ENCODE measurements around the gene PTPN11. TPM values are rescaled to one million over a fixed set of nuclear protein-coding genes. Genes with fewer than 3 reads are reported as not detected.
"Not testable (repeated sequence)": the region's sequence is repeated elsewhere in the genome, so short reads cannot be mapped to it uniquely, and the experiment has no call there.

PTPN11 gene
- total and polyA plus RNA-seq, 3 experiments from 2014 or later = 80.2 to 171 (median 163) TPM

GRCh38 chr12:112415457-112415856, 3.3 kb upstream of the PTPN11 start:
- H3K27me3 ChIP-seq (ENCODE audit: insufficient read depth, low read length, poor library complexity, severe bottlenecking); POLR2A ChIA-PET; DNase-seq; H3K4me3 Mint-ChIP-seq; H3K9me3 Mint-ChIP-seq; H3K27me3 Mint-ChIP-seq; H3K4me3 ChIP-seq (ENCODE audit: low read length); CTCF ChIA-PET; H3K9me3 ChIP-seq (ENCODE audit: low read length); H3K36me3 ChIP-seq (ENCODE audit: insufficient read depth, low read length); H3K27ac ChIP-seq (ENCODE audit: low read depth, low read length): not testable (repeated sequence)
- Mint-ChIP-seq H3K27ac (peak overlapping the region in 1 of 8 donors; percentile 36), H3K36me3 (peaks cover 0 to 11% (median 0%) of the 10 kb centered on the region in 3 donors), H3K4me1 (peaks cover 17 to 31% (median 21%) of the 10 kb centered on the region in 3 donors)
- peaks cover 15% of the 10 kb centered on the region for H3K4me1 ChIP-seq (ENCODE audit: insufficient read depth, low read length)

GRCh38 chr12:112418273-112418607, 507 bp upstream of the PTPN11 start:
- Histone ChIP-seq H3K27me3 (ENCODE audit: insufficient read depth, low read length, poor library complexity, severe bottlenecking) (no peaks in the 10 kb centered on the region), H3K4me1 (ENCODE audit: insufficient read depth, low read length) (peaks cover 26% of the 10 kb centered on the region), H3K4me3 (ENCODE audit: low read length) (peak overlapping the region; percentile 100), H3K36me3 (ENCODE audit: insufficient read depth, low read length) (no peaks in the 10 kb centered on the region), H3K27ac (ENCODE audit: low read depth, low read length) (peak overlapping the region; percentile 96), H3K9me3 (ENCODE audit: low read length) (no peaks in the 10 kb centered on the region)
- peaks cover 0 to 14% (median 0%) of the 10 kb centered on the region in 3 donors for H3K36me3 Mint-ChIP-seq
- no peak for DNase-seq
- POLR2A ChIA-PET = interaction anchor here (0.7 kb wide), 1 partner anchor 405 kb away, joined by 3 read pairs; the partner anchor contains the start of genes ERP29 and TMEM116
- peaks cover 36 to 48% (median 42%) of the 10 kb centered on the region in 3 donors for H3K4me1 Mint-ChIP-seq
- peak overlapping the region; percentile 95 to 99 (median 99) for H3K27ac Mint-ChIP-seq
- H3K9me3 Mint-ChIP-seq = no peaks in the 10 kb centered on the region
- CTCF ChIA-PET = interaction anchor here (0.8 to 1.1 kb wide), 2 partner anchors 11 to 17 kb away, joined by 3 read pairs; no protein-coding TSS in a partner anchor
- H3K4me3 Mint-ChIP-seq = peak overlapping the region; percentile 94 to 99 (median 97)
- H3K27me3 Mint-ChIP-seq = peaks cover 0 to 2% of the 10 kb centered on the region in 2 donors

GRCh38 chr12:112419297-112420133, 768 bp downstream of the PTPN11 start:
- Histone ChIP-seq H3K27me3 (ENCODE audit: insufficient read depth, low read length, poor library complexity, severe bottlenecking) (no peaks in the 10 kb centered on the region), H3K4me3 (ENCODE audit: low read length) (peak overlapping the region; percentile 100), H3K9me3 (ENCODE audit: low read length) (no peaks in the 10 kb centered on the region), H3K27ac (ENCODE audit: low read depth, low read length) (peak overlapping the region; percentile 96), H3K36me3 (ENCODE audit: insufficient read depth, low read length) (no peaks in the 10 kb centered on the region), H3K4me1 (ENCODE audit: insufficient read depth, low read length) (peaks cover 26% of the 10 kb centered on the region)
- Mint-ChIP-seq H3K27ac (peak overlapping the region; percentile 92 to 99 (median 96)), H3K4me3 (peak overlapping the region; percentile 91 to 98 (median 94)), H3K36me3 (peaks cover 0 to 18% (median 0%) of the 10 kb centered on the region in 3 donors), H3K27me3 (peaks cover 0 to 2% of the 10 kb centered on the region in 2 donors), H3K4me1 (peaks cover 43 to 59% (median 52%) of the 10 kb centered on the region in 3 donors), H3K9me3 (no peaks in the 10 kb centered on the region)
- ChIA-PET CTCF (no interaction called here), POLR2A (no interaction called here)
- peak in 1 of 5 donors; percentile 71 for DNase-seq

GRCh38 chr12:112420740-112421139, 2.0 kb downstream of the PTPN11 start:
- no peaks in the 10 kb centered on the region for H3K27me3 ChIP-seq (ENCODE audit: insufficient read depth, low read length, poor library complexity, severe bottlenecking)
- H3K9me3 Mint-ChIP-seq = no peaks in the 10 kb centered on the region
- no peak for DNase-seq
- peaks cover 48 to 70% (median 62%) of the 10 kb centered on the region in 3 donors for H3K4me1 Mint-ChIP-seq
- peak overlapping the region; percentile 72 to 98 (median 93) for H3K4me3 Mint-ChIP-seq
- H3K27ac ChIP-seq (ENCODE audit: low read depth, low read length) = no peak overlapping the region
- no peaks in the 10 kb centered on the region for H3K9me3 ChIP-seq (ENCODE audit: low read length)
- peaks cover 0 to 19% (median 0%) of the 10 kb centered on the region in 3 donors for H3K36me3 Mint-ChIP-seq
- peaks cover 26% of the 10 kb centered on the region for H3K4me1 ChIP-seq (ENCODE audit: insufficient read depth, low read length)
- ChIA-PET POLR2A (no interaction called here), CTCF (no interaction called here)
- no peak overlapping the region for H3K4me3 ChIP-seq (ENCODE audit: low read length)
- peaks cover 0 to 2% of the 10 kb centered on the region in 2 donors for H3K27me3 Mint-ChIP-seq
- H3K36me3 ChIP-seq (ENCODE audit: insufficient read depth, low read length) = no peaks in the 10 kb centered on the region
- peak overlapping the region in 7 of 8 donors; percentile 28 to 99 (median 55) for H3K27ac Mint-ChIP-seq

- Histone ChIP-seq H3K27ac (ENCODE audit: low read depth, low read length) (no peak overlapping the region), H3K27me3 (ENCODE audit: insufficient read depth, low read length, poor library complexity, severe bottlenecking) (no peaks in the 10 kb centered on the region), H3K4me1 (ENCODE audit: insufficient read depth, low read length) (peaks cover 26% of the 10 kb centered on the region), H3K9me3 (ENCODE audit: low read length) (no peaks in the 10 kb centered on the region), H3K36me3 (ENCODE audit: insufficient read depth, low read length) (no peaks in the 10 kb centered on the region), H3K4me3 (ENCODE audit: low read length) (no peak overlapping the region)
- Mint-ChIP-seq H3K4me3 (peak overlapping the region in 2 of 7 donors; percentile 72 to 98), H3K27me3 (peaks cover 0 to 2% of the 10 kb centered on the region in 2 donors), H3K36me3 (peaks cover 0 to 21% (median 0%) of the 10 kb centered on the region in 3 donors), H3K9me3 (no peaks in the 10 kb centered on the region), H3K4me1 (peaks cover 50 to 73% (median 66%) of the 10 kb centered on the region in 3 donors), H3K27ac (peak overlapping the region in 1 of 8 donors; percentile 99)
- DNase-seq = no peak
- ChIA-PET CTCF (no interaction called here), POLR2A (no interaction called here)
These were observed 2.6 kb downstream of the PTPN11 start for GRCh38 chr12:112421363-112421762.

- no peak overlapping the region for H3K4me3 ChIP-seq (ENCODE audit: low read length)
- no peaks in the 10 kb centered on the region for H3K9me3 Mint-ChIP-seq
- H3K9me3 ChIP-seq (ENCODE audit: low read length) = no peaks in the 10 kb centered on the region
- no peak for DNase-seq
- ChIA-PET POLR2A (no interaction called here), CTCF (interaction anchor here (1.2 kb wide), 1 partner anchor 893 kb away, joined by 3 read pairs; no protein-coding TSS in a partner anchor)
- no peaks in the 10 kb centered on the region for H3K27me3 ChIP-seq (ENCODE audit: insufficient read depth, low read length, poor library complexity, severe bottlenecking)
- peak overlapping the region in 5 of 8 donors; percentile 8 to 64 (median 50) for H3K27ac Mint-ChIP-seq
- H3K4me1 ChIP-seq (ENCODE audit: insufficient read depth, low read length) = peaks cover 26% of the 10 kb centered on the region
- H3K4me3 Mint-ChIP-seq = peak overlapping the region in 1 of 7 donors; percentile 24
- H3K36me3 ChIP-seq (ENCODE audit: insufficient read depth, low read length) = no peaks in the 10 kb centered on the region
- H3K4me1 Mint-ChIP-seq = peaks cover 52 to 73% (median 66%) of the 10 kb centered on the region in 3 donors
- peaks cover 0 to 2% of the 10 kb centered on the region in 2 donors for H3K27me3 Mint-ChIP-seq
- H3K27ac ChIP-seq (ENCODE audit: low read depth, low read length) = no peak overlapping the region
- peaks cover 0 to 19% (median 0%) of the 10 kb centered on the region in 3 donors for H3K36me3 Mint-ChIP-seq
These were observed 3.8 kb downstream of the PTPN11 start for GRCh38 chr12:112422531-112422930.

- Histone ChIP-seq H3K4me3 (ENCODE audit: low read length) (no peak overlapping the region), H3K4me1 (ENCODE audit: insufficient read depth, low read length) (peaks cover 26% of the 10 kb centered on the region), H3K27me3 (ENCODE audit: insufficient read depth, low read length, poor library complexity, severe bottlenecking) (no peaks in the 10 kb centered on the region), H3K36me3 (ENCODE audit: insufficient read depth, low read length) (no peaks in the 10 kb centered on the region), H3K27ac (ENCODE audit: low read depth, low read length) (no peak overlapping the region), H3K9me3 (ENCODE audit: low read length) (no peaks in the 10 kb centered on the region)
- ChIA-PET CTCF (no interaction called here), POLR2A (no interaction called here)
- peaks cover 0 to 16% (median 3%) of the 10 kb centered on the region in 3 donors for H3K36me3 Mint-ChIP-seq
- no peaks in the 10 kb centered on the region for H3K9me3 Mint-ChIP-seq
- peak overlapping the region in 4 of 8 donors; percentile 15 to 72 (median 30) for H3K27ac Mint-ChIP-seq
- H3K4me1 Mint-ChIP-seq = peaks cover 53 to 75% (median 70%) of the 10 kb centered on the region in 3 donors
- no peak for DNase-seq
- no peaks in the 10 kb centered on the region for H3K27me3 Mint-ChIP-seq
- peak overlapping the region in 1 of 7 donors; percentile 1 for H3K4me3 Mint-ChIP-seq
These were observed 5.4 kb downstream of the PTPN11 start for GRCh38 chr12:112424126-112424525.

Measured in CD8-positive, alpha-beta memory T cell (primary cell).